ENCODE results near the gene PRSS2.

The PRSS2 gene

DNA sequence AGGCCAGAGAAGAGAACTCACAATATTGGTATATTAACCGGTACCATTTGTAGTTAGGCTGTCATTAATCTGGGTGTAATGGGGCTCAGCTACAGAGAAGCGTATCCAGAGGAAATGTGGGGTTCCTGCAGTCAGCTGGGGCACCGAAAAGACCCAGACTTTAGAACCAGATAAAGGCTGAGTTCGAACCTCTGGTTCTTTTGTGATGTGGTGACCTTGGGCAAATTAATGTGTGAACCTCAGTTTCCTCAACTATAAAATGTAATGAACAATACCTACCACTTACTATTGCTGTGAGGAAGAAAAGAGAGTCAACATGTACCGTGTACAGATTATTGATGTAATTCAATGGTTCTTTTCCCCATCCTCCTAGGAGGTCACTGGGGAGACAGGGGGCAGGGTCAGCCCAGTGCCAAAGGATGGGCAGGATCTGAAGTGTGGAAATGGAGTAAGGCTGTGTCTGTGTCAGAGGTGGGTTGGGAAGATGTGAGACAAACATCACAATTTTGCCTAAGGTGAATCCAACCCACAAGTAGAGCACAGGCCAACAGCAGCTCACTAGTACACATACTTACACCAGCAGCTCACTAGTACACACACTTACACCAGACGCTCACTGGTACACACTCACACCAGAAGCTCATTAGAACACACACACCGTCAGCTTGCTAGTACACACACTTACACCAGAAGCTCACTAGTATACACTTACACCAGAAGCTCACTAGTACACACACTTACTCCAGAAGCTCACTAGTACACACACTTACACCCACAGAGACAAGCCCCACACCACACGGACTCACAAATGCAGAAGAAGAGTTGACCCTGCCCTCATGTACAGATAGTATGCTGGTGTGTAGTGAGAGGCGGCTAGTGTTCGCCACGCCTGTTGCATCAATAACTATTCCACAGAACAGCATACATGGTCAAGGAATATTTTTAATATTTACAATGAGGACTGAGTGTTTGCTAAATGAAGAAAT lies 28.0 kb downstream of the PRSS2 start:
- no peak overlapping the region for H3K4me3 ChIP-seq (ENCODE audit: control insufficient read depth, low read depth, low read length)
- DNase-seq (ENCODE audit: low read depth) = no peak
- TF ChIP-seq, protein P1, sequence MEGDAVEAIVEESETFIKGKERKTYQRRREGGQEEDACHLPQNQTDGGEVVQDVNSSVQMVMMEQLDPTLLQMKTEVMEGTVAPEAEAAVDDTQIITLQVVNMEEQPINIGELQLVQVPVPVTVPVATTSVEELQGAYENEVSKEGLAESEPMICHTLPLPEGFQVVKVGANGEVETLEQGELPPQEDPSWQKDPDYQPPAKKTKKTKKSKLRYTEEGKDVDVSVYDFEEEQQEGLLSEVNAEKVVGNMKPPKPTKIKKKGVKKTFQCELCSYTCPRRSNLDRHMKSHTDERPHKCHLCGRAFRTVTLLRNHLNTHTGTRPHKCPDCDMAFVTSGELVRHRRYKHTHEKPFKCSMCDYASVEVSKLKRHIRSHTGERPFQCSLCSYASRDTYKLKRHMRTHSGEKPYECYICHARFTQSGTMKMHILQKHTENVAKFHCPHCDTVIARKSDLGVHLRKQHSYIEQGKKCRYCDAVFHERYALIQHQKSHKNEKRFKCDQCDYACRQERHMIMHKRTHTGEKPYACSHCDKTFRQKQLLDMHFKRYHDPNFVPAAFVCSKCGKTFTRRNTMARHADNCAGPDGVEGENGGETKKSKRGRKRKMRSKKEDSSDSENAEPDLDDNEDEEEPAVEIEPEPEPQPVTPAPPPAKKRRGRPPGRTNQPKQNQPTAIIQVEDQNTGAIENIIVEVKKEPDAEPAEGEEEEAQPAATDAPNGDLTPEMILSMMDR (conservative IDR thresholded peaks at IDR 0.05; ENCODE audit: control insufficient read depth, insufficient read depth, low read depth, low read length) = no peak

DNA sequence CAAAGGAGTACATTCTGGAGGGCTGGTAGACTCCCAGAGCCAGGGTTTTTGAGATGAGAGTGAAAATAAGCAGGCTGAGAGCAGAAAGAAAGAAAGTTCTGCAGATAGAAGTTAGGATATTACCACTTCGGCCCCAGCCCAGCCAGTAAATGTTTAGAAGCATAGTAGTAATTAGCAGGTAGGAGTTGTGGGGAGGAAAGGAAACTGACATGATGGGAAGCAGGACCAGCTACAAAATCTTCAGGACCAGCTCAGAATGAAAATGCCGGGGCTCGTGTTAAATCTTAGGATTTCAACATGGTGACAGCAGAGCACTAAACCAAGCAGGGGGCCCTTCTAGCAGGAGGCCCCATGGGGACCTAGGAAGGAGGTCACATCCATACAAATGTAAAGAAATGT lies 28.7 kb downstream of the PRSS2 start:
- no peak for DNase-seq (ENCODE audit: low read depth)
- TF ChIP-seq, protein P1 (conservative IDR thresholded peaks at IDR 0.05; ENCODE audit: control insufficient read depth, insufficient read depth, low read depth, low read length) = no peak
- H3K4me3 ChIP-seq (ENCODE audit: control insufficient read depth, low read depth, low read length) = no peak overlapping the region

DNA sequence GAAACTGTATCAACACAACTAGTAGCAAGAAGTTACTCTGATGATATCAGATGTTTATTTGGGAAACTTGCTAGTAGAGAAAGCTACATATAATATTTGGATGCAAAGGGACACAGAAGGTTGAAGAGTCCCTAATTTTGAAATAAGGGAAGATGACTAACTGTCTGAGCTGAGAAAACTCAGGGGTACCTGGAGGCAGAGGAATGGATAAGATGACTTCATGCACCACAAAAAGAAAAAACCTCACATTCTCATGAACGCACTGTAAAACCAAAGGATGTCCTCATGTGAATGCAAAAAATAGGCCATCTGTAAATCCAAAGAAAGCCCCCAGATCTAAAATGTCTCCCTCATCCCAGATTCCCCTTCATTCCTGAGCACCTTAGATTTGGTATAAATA lies 29.3 kb downstream of the PRSS2 start:
- H3K4me3 ChIP-seq (ENCODE audit: control insufficient read depth, low read depth, low read length) = no peak overlapping the region

DNA sequence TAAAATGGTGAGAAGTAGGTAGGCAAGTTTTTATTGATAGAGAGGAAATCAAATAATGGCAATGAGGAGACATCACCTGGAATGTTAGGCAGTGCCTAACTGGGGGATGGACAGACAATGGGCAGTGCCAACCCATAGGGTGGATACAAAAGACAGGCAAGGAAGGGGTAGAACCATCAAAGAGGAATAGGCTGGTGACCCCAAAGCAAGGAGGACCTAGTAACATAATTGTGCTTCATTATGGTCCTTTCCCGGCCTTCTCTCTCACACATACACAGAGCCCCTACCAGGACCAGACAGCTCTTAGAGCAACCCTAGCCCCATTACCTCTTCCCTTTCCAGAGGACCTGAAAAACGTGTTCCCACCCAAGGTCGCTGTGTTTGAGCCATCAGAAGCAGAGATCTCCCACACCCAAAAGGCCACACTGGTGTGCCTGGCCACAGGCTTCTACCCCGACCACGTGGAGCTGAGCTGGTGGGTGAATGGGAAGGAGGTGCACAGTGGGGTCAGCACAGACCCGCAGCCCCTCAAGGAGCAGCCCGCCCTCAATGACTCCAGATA lies 30.0 kb downstream of the PRSS2 start:
- no peak for DNase-seq (ENCODE audit: low read depth)
- TF ChIP-seq, protein P1 (conservative IDR thresholded peaks at IDR 0.05; ENCODE audit: control insufficient read depth, insufficient read depth, low read depth, low read length) = no peak
- no peak overlapping the region for H3K4me3 ChIP-seq (ENCODE audit: control insufficient read depth, low read depth, low read length)

More for the DNA sequence above, 29.3 kb downstream of the PRSS2 start:
- TF ChIP-seq, protein P1 (conservative IDR thresholded peaks at IDR 0.05; ENCODE audit: control insufficient read depth, insufficient read depth, low read depth, low read length) = no peak
- DNase-seq (ENCODE audit: low read depth) = no peak

DNA sequence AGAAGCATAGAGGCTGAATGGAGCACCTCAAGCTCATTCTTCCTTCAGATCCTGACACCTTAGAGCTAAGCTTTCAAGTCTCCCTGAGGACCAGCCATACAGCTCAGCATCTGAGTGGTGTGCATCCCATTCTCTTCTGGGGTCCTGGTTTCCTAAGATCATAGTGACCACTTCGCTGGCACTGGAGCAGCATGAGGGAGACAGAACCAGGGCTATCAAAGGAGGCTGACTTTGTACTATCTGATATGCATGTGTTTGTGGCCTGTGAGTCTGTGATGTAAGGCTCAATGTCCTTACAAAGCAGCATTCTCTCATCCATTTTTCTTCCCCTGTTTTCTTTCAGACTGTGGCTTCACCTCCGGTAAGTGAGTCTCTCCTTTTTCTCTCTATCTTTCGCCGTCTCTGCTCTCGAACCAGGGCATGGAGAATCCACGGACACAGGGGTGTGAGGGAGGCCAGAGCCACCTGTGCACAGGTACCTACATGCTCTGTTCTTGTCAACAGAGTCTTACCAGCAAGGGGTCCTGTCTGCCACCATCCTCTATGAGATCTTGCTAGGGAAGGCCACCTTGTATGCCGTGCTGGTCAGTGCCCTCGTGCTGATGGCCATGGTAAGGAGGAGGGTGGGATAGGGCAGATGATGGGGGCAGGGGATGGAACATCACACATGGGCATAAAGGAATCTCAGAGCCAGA lies 31.0 kb downstream of the PRSS2 start:
- H3K4me3 ChIP-seq (ENCODE audit: control insufficient read depth, low read depth, low read length) = no peak overlapping the region
- TF ChIP-seq, protein P1 (conservative IDR thresholded peaks at IDR 0.05; ENCODE audit: control insufficient read depth, insufficient read depth, low read depth, low read length) = no peak
- no peak for DNase-seq (ENCODE audit: low read depth)

DNA sequence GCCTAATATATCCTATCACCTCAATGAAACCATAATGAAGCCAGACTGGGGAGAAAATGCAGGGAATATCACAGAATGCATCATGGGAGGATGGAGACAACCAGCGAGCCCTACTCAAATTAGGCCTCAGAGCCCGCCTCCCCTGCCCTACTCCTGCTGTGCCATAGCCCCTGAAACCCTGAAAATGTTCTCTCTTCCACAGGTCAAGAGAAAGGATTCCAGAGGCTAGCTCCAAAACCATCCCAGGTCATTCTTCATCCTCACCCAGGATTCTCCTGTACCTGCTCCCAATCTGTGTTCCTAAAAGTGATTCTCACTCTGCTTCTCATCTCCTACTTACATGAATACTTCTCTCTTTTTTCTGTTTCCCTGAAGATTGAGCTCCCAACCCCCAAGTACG lies 31.5 kb downstream of the PRSS2 start:
- no peak for DNase-seq (ENCODE audit: low read depth)
- TF ChIP-seq, protein P1 (conservative IDR thresholded peaks at IDR 0.05; ENCODE audit: control insufficient read depth, insufficient read depth, low read depth, low read length) = no peak
- no peak overlapping the region for H3K4me3 ChIP-seq (ENCODE audit: control insufficient read depth, low read depth, low read length)
